Right lobe of liver (tissue), 6 donors: ENCODE data around the gene CNTD1. TPM values are rescaled to one million over a fixed set of nuclear protein-coding genes. Genes with fewer than 3 reads are reported as not detected.

Experiments
- ATAC-seq, 4 donors: fragments of 200-7000 bp; cut with Tn5 transposase; one replicate each; pipeline ENCODE4 v1.9.1; 2020; ENCODE audit warnings: mild to moderate bottlenecking in 4 of 4, moderate library complexity in 4 of 4
- DNase-seq, 3 donors: peaks; one replicate each; pipeline ENCODE4 v3.0.0-alpha.2; 2020
- H3K27ac ChIP-seq, 3 donors: fragments of 200-600 bp; one replicate each; pipeline ENCODE4 v1.8.0; 2022
- H3K27me3 ChIP-seq, 2 donors: fragments of 200-600 bp; one replicate each; pipeline ENCODE4 v1.8.0; 2022
- H3K36me3 ChIP-seq, 4 donors: fragments of 200-600 bp; sonication (generic) in 1 of 4; one replicate each; pipeline versions ENCODE4 v1.5.1 to v1.8.0; 2017 to 2022; ENCODE audit warnings: control low read depth in 1 of 4
- H3K4me1 ChIP-seq, 4 donors: fragments of 200-600 bp; sonication (generic) in 1 of 4; one replicate each; pipeline versions ENCODE4 v1.5.1 to v1.8.0; 2017 to 2022; ENCODE audit warnings: control low read depth in 1 of 4
- H3K4me3 ChIP-seq, 3 donors: fragments of 200-600 bp; one replicate each; pipeline ENCODE4 v1.8.0; 2022
- H3K9me3 ChIP-seq, 4 donors: fragments of 200-600 bp; sonication (generic) in 1 of 4; one replicate each; pipeline versions ENCODE4 v1.5.1 to v1.8.0; 2017 to 2022; ENCODE audit warnings: control low read depth in 1 of 4
- POLR2A ChIP-seq: fragments of 450-650 bp; IDR thresholded peaks from one replicate; pipeline ENCODE4 v1.6.1; 2017; ENCODE audit warnings: antibody characterized with exemption, mild to moderate bottlenecking
- WGBS: methylation state at CpG from one replicate; pipeline ENCODE4 v1.1.6; 2018; ENCODE audit warnings: low coverage, low lambda C conversion rate; ENCODE audit not compliant: insufficient coverage; ENCODE audit errors: missing lambda C conversion rate; 5-methylcytosine and 5-hydroxymethylcytosine counted together
- intact Hi-C, 2 donors: fragments of 100-400 bp; cut with DNase I; formaldehyde crosslinking; loops; one replicate each; pipeline versions ENCODE4 v1.11.2 to v1.14.1; 2022
- total RNA-seq, 6 experiments: library from RNA; depleted of rRNA in 2 of 6; stranded (reverse); fragments of >200 nt in 2 of 6; fragmentation: NEBNext Ultra II Directional in 3 of 6; extraction: Animal tissue kit (Norgen Biotek cat#: 25700) in 3 of 6; gene quantifications; one replicate each; pipeline versions ENCODE4 v1.1.0 to v1.2.4, GENCODE V29; 2016 to 2023
- TF ChIP-seq, protein P1 (sequence below), 4 donors: fragments of 200-600 bp in 3 of 4; fragments of 450-650 bp in 1 of 4; IDR thresholded peaks; one replicate each; pipeline versions ENCODE4 v1.5.1 to v1.8.0; 2016 to 2022; ENCODE audit warnings: antibody characterized with exemption in 4 of 4, mild to moderate bottlenecking in 2 of 4
- donor health status: DM: no; HTN: yes; CAD: no.
- donor health status: DM: no; HTN: no; CAD: no.
- donor health status: DM: no; HTN: no; CAD: no.
- donor health status: DM: no; HTN: yes; CAD: no.
- donor health status: DM: no; HTN: yes; CAD: no.

Gene CNTD1
- total RNA-seq, 6 experiments from 2014 or later: 0.15 TPM; not detected in 5

DNA sequence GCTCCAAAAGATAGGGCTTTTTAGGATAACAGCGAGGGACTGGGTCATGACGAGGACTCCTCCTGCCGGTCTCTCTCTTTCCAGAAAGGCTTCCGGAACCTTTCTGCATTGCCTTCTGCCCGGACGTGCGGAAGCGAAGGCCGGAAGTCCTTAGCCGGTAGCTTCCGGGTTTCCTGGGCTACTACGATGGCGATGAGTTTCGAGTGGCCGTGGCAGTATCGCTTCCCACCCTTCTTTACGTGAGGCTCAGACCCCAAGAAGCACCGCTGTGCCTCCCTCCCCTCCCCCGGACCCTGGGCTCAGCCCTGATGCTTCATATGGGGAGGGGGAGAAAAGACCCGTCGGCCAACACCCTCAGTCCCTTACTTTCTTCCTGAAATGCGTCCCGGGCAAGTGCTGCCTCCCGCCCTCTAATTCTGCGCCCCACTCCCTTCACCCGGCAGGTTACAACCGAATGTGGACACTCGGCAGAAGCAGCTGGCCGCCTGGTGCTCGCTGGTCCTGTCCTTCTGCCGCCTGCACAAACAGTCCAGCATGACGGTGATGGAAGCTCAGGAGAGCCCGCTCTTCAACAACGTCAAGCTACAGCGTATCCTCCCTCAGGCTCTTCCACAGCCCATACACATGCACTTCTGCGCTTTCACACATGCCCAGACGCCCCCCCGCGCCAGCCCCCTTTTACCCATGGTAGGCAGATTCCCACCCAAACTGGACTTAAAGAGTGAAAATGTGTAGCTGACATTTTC, 25.2 kb upstream of the CNTD1 start, which contains the start of gene VPS25:
Gene VPS25 (plus strand): TSS at position 160 of the 746 bp plus-strand sequence. CDS start 27 bp downstream, at position 187.
- no peaks in the 10 kb centered on the region for H3K4me1 ChIP-seq
- ATAC-seq (peak; percentile 96 to 99 (median 98)), DNase-seq (peak; percentile 72 to 81 (median 81))
- intact Hi-C loops: no loop called here
- WGBS: 2% methylated on average over 6 of the region's 39 CpGs
- TF ChIP-seq POLR2A: peak; percentile 51
- TF ChIP-seq, protein P1, sequence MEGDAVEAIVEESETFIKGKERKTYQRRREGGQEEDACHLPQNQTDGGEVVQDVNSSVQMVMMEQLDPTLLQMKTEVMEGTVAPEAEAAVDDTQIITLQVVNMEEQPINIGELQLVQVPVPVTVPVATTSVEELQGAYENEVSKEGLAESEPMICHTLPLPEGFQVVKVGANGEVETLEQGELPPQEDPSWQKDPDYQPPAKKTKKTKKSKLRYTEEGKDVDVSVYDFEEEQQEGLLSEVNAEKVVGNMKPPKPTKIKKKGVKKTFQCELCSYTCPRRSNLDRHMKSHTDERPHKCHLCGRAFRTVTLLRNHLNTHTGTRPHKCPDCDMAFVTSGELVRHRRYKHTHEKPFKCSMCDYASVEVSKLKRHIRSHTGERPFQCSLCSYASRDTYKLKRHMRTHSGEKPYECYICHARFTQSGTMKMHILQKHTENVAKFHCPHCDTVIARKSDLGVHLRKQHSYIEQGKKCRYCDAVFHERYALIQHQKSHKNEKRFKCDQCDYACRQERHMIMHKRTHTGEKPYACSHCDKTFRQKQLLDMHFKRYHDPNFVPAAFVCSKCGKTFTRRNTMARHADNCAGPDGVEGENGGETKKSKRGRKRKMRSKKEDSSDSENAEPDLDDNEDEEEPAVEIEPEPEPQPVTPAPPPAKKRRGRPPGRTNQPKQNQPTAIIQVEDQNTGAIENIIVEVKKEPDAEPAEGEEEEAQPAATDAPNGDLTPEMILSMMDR (IDR thresholded peaks at IDR 0.05): peak in 1 of 4 donors; percentile 13
- H3K27ac ChIP-seq: peak within 1 kb of the TSS; percentile 49 to 85 (median 72)
- H3K9me3 ChIP-seq: no peaks in the 10 kb centered on the region
- H3K27me3 ChIP-seq: no peaks in the 10 kb centered on the region
- peaks cover 0 to 27% (median 14%) of the 10 kb centered on the region in 4 donors for H3K36me3 ChIP-seq
- H3K4me3 ChIP-seq: peak within 1 kb of the TSS; percentile 74 to 95 (median 80)

DNA sequence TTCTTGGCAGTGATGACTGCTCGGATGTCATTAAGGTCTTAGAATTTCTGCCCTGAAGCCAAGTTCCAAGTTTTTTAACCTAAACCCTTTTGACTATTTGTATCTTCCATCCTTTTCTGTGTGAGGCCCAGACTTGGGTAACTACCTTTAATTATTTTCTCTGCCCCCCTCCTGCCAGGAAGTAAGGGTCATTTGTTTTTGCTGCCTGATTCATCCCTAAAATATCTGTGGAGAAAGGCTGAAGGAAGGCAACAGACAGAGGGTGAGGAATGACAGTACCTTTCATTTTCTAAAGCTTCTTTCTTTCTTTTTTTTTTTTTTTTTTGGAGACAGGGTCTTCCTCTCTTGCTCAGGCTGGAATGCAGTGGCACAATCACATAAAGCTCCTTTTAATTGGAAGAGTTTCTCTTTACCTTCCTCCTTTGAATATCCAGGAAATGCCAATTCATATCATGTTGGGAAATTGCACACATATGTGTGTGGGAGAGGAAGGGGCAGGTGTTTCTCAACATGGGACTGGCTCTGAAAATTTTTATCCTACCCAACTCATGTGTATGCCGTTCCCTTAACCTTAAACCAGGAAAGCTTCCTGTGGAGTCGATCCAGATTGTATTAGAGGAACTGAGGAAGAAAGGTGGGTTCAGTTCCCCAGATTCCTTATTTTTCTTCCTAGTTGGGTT, 24.5 kb upstream of the CNTD1 start:
- DNase-seq: no peak
- Histone ChIP-seq H3K4me3 (peak overlapping the region; percentile 74 to 95 (median 80)), H3K9me3 (no peaks in the 10 kb centered on the region), H3K27ac (no peak overlapping the region), H3K36me3 (peaks cover 0 to 35% (median 17%) of the 10 kb centered on the region in 4 donors), H3K4me1 (no peaks in the 10 kb centered on the region), H3K27me3 (no peaks in the 10 kb centered on the region)
- 47% methylated on average over 2 of the region's 3 CpGs for WGBS
- TF ChIP-seq, protein P1 (IDR thresholded peaks at IDR 0.05): no peak
- TF ChIP-seq POLR2A: no peak
- intact Hi-C loops: no loop called here
- ATAC-seq: no peak

DNA sequence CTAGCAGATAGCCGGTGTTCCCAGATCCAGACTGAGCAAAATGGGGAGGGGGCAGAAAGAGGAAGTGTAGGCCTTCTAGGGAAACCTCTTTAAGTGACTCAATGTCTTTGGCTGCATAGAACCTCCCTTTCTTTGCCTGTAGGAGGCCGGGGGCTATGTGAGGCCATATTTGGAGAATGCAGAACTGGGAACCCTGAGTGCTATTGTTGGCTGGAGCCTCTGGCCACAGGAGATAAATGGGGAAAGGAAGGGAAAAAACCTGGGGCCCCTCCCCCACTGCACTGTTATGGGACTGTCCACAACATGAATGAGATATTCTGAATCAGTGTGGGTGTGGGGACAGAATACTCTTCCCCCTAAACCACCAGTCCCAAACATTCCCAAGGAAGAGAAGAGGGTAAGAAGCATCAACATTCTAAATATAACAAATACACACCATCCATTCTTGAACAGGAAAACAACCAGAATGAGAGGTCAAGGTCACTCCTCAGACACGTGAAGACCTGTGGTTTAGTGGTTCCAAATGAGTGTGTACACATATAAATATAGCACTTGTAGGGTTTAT, 23.0 kb upstream of the CNTD1 start:
- Histone ChIP-seq H3K27ac (no peak overlapping the region), H3K4me3 (no peak overlapping the region), H3K27me3 (no peaks in the 10 kb centered on the region), H3K9me3 (no peaks in the 10 kb centered on the region), H3K4me1 (peaks cover 0 to 7% (median 0%) of the 10 kb centered on the region in 4 donors), H3K36me3 (peaks cover 0 to 36% (median 18%) of the 10 kb centered on the region in 4 donors)
- intact Hi-C loops: no loop called here
- TF ChIP-seq POLR2A: no peak
- TF ChIP-seq, protein P1 (IDR thresholded peaks at IDR 0.05): no peak
- DNase-seq (no peak), ATAC-seq (no peak)
- WGBS: 30% methylated on average over 3 of the region's 3 CpGs

DNA sequence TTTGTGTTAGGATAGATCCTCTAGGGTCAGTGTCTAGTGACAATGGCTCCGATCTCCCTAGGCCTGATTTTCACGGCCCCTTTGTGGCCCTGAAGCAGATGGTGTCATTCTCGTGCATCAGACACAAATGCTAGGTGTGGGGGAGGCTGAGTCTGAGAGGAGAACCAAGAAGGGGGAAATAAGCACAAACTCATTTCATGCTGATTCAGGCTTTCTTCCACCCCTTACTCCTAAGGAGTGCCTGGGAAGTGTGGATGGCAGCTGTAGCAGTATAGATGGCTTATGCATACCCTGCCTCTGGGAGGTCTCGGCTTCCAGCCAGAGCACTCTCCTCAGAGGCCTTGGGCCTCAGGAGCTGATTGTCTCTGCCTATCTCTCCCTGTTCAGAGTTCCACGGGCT, 20.1 kb upstream of the CNTD1 start:
- Histone ChIP-seq H3K4me1 (peaks cover 0 to 12% (median 0%) of the 10 kb centered on the region in 4 donors), H3K4me3 (no peak overlapping the region), H3K27me3 (no peaks in the 10 kb centered on the region), H3K27ac (no peak overlapping the region), H3K36me3 (peaks cover 0 to 36% (median 18%) of the 10 kb centered on the region in 4 donors), H3K9me3 (no peaks in the 10 kb centered on the region)
- TF ChIP-seq, protein P1 (IDR thresholded peaks at IDR 0.05): no peak
- no peak for TF ChIP-seq POLR2A
- ATAC-seq: no peak
- DNase-seq: no peak
- intact Hi-C loops: no loop called here
- WGBS: 80% methylated on average over 1 of the region's 5 CpGs
